ENCODE data around the gene LRRC36.

Gene LRRC36

DNA sequence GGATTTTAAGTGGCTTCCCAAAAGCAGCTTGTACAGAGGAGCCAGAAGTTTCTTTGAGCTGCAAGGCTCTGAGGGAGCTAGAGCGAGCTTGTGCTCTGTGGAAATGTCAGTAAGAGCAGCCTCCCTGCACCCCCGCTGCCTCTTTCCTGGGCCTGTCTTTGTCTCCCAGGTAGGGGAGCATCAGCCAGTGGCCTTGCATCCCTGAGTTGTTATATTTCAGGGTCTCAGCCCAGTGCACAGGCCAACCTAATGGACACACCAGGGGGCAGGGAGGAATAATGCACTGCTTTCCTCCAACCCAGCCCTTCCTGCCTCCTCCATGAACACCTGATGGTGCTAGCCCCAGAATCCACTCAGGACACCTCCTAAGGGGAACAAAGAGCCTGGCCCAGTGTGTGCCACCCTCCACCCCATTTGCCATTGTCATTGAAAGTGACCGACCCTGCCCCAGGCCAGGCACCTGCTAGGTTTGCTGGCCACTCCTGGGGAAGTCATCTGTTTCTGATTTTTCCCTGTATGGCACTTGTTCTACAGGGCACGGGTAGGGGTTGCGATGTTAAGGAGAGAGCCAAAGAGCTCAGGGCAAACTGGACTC, 60.3 kb downstream of the LRRC36 start:
- Histone ChIP-seq H3K27me3 (ENCODE audit: insufficient read depth, low read length, poor library complexity) (no peaks in the 10 kb centered on the region), H2AFZ (ENCODE audit: low read depth, low read length) (no peak overlapping the region), H3K4me2 (ENCODE audit: insufficient read depth, low read length) (no peak overlapping the region), H3K27ac (ENCODE audit: low read length) (no peak overlapping the region), H3K79me2 (ENCODE audit: insufficient read depth, low read length) (no peaks in the 10 kb centered on the region), H3K9me3 (ENCODE audit: insufficient read depth, low read length, severe bottlenecking) (no peaks in the 10 kb centered on the region), H3K36me3 (ENCODE audit: insufficient read depth, low read length) (no peaks in the 10 kb centered on the region), H3K9ac (ENCODE audit: low read depth, low read length) (no peak overlapping the region), H3K4me3 (ENCODE audit: low read depth in 1 of 2, low read length in 2 of 2) (no peak overlapping the region), H4K20me1 (ENCODE audit: insufficient read depth, low read length) (no peaks in the 10 kb centered on the region), H3K4me1 (ENCODE audit: insufficient read depth, low read length) (no peaks in the 10 kb centered on the region)
- TF ChIP-seq, protein P1, sequence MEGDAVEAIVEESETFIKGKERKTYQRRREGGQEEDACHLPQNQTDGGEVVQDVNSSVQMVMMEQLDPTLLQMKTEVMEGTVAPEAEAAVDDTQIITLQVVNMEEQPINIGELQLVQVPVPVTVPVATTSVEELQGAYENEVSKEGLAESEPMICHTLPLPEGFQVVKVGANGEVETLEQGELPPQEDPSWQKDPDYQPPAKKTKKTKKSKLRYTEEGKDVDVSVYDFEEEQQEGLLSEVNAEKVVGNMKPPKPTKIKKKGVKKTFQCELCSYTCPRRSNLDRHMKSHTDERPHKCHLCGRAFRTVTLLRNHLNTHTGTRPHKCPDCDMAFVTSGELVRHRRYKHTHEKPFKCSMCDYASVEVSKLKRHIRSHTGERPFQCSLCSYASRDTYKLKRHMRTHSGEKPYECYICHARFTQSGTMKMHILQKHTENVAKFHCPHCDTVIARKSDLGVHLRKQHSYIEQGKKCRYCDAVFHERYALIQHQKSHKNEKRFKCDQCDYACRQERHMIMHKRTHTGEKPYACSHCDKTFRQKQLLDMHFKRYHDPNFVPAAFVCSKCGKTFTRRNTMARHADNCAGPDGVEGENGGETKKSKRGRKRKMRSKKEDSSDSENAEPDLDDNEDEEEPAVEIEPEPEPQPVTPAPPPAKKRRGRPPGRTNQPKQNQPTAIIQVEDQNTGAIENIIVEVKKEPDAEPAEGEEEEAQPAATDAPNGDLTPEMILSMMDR (IDR thresholded peaks at IDR 0.05; ENCODE audit: borderline replicate concordance, extremely low read depth, low read length, poor library complexity, severe bottlenecking): no peak
- TF ChIP-seq EZH2 (IDR thresholded peaks at IDR 0.05; ENCODE audit: borderline replicate concordance, low read depth, low read length, severe bottlenecking): no peak
- no peak for ATAC-seq (ENCODE audit: insufficient read depth, low read depth)
- no peak for DNase-seq

DNA sequence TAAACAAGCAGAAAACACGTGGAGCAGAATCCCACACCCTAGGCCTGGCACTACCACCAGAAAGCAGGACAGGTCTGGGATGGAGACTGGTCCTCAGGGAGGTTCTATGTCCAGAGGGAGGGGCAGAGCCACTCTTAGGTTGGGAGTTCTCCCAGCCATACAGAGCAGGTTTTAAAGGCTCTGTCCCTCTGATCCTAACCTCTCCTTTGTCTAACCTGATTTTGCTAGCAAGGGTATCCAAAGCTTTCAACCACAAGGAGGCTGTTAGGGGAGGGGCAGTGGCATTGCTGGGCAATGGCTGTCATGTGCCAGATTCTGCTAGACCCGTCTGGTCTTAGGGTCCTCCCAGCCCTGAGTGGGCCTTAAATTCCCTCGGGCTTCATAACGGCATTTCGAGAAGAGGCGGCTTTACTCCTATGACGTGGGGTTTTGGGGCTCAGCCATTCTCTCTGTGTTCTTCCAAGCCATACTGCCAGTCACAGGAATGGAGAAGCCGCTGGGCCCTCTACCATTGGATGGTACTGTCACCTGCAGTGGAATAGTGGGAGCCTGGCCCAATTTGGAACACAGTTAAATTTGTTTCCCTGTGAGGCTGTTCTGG, 61.0 kb downstream of the LRRC36 start:
- Histone ChIP-seq H3K4me3 (ENCODE audit: low read depth in 1 of 2, low read length in 2 of 2) (no peak overlapping the region), H3K4me1 (ENCODE audit: insufficient read depth, low read length) (no peaks in the 10 kb centered on the region), H4K20me1 (ENCODE audit: insufficient read depth, low read length) (no peaks in the 10 kb centered on the region), H3K4me2 (ENCODE audit: insufficient read depth, low read length) (no peak overlapping the region), H3K36me3 (ENCODE audit: insufficient read depth, low read length) (no peaks in the 10 kb centered on the region), H2AFZ (ENCODE audit: low read depth, low read length) (no peak overlapping the region), H3K9me3 (ENCODE audit: insufficient read depth, low read length, severe bottlenecking) (no peaks in the 10 kb centered on the region), H3K9ac (ENCODE audit: low read depth, low read length) (no peak overlapping the region), H3K79me2 (ENCODE audit: insufficient read depth, low read length) (no peaks in the 10 kb centered on the region), H3K27ac (ENCODE audit: low read length) (no peak overlapping the region), H3K27me3 (ENCODE audit: insufficient read depth, low read length, poor library complexity) (no peaks in the 10 kb centered on the region)
- TF ChIP-seq EZH2 (IDR thresholded peaks at IDR 0.05; ENCODE audit: borderline replicate concordance, low read depth, low read length, severe bottlenecking): no peak
- TF ChIP-seq, protein P1 (IDR thresholded peaks at IDR 0.05; ENCODE audit: borderline replicate concordance, extremely low read depth, low read length, poor library complexity, severe bottlenecking): no peak
- DNase-seq: no peak
- no peak for ATAC-seq (ENCODE audit: insufficient read depth, low read depth)

- Histone ChIP-seq H3K4me1 (ENCODE audit: insufficient read depth, low read length) (no peaks in the 10 kb centered on the region), H3K9ac (ENCODE audit: low read depth, low read length) (no peak overlapping the region), H2AFZ (ENCODE audit: low read depth, low read length) (no peak overlapping the region), H3K27me3 (ENCODE audit: insufficient read depth, low read length, poor library complexity) (no peaks in the 10 kb centered on the region), H3K79me2 (ENCODE audit: insufficient read depth, low read length) (no peaks in the 10 kb centered on the region), H4K20me1 (ENCODE audit: insufficient read depth, low read length) (no peaks in the 10 kb centered on the region), H3K9me3 (ENCODE audit: insufficient read depth, low read length, severe bottlenecking) (no peaks in the 10 kb centered on the region), H3K4me2 (ENCODE audit: insufficient read depth, low read length) (no peak overlapping the region), H3K36me3 (ENCODE audit: insufficient read depth, low read length) (no peaks in the 10 kb centered on the region), H3K27ac (ENCODE audit: low read length) (no peak overlapping the region), H3K4me3 (ENCODE audit: low read depth in 1 of 2, low read length in 2 of 2) (no peak overlapping the region)
- TF ChIP-seq, protein P1 (IDR thresholded peaks at IDR 0.05; ENCODE audit: borderline replicate concordance, extremely low read depth, low read length, poor library complexity, severe bottlenecking): no peak
- TF ChIP-seq EZH2 (IDR thresholded peaks at IDR 0.05; ENCODE audit: borderline replicate concordance, low read depth, low read length, severe bottlenecking): no peak
- ATAC-seq (ENCODE audit: insufficient read depth, low read depth) (no peak), DNase-seq (no peak)
Observed at GRCh38 chr16:67388191-67388590, 61.6 kb downstream of the LRRC36 start.
